OCI-LY3 (cell line): Measurements from ENCODE around the gene EBI3.
"Not testable (repeated sequence)": the region's sequence is repeated elsewhere in the genome, so short reads cannot be mapped to it uniquely, and the experiment has no call there.

Experiments used
- H2AFZ ChIP-seq: fragments of 200-600, 300-600 bp; shearing (Covaris generic); 2 replicates; pipeline ENCODE4 v1.6.0; 2014; ENCODE audit warnings: antibody characterized with exemption, low read depth, low read length
- H3K27ac ChIP-seq: fragments of 200-600, 300-600 bp; sonication (generic); 2 replicates; pipeline ENCODE4 v1.5.1; 2014; ENCODE audit warnings: mild to moderate bottlenecking, low read length, moderate library complexity, mixed read lengths
- H3K27me3 ChIP-seq: fragments of 200-600, 300-600 bp; sonication (generic); 2 replicates; pipeline ENCODE4 v1.6.1; 2014; ENCODE audit warnings: low read depth, low read length, mixed read lengths
- H3K36me3 ChIP-seq: fragments of 200-600, 300-600 bp; sonication (generic); replicated peaks from 2 replicates; pipeline ENCODE3; 2014; ENCODE audit warnings: low read depth, low read length, mixed read lengths
- H3K4me1 ChIP-seq: fragments of 300-600, 200-600 bp; sonication (generic); 2 replicates; pipeline ENCODE4 v1.6.1; 2014; ENCODE audit warnings: low read length, mixed read lengths
- H3K4me2 ChIP-seq: fragments of 200-600, 300-600 bp; sonication (generic); 2 replicates; pipeline ENCODE4 v1.6.1; 2014; ENCODE audit warnings: low read length, mixed read lengths
- H3K4me3 ChIP-seq: fragments of 300-600, 200-600 bp; sonication (generic); 2 replicates; pipeline ENCODE4 v1.5.1; 2014; ENCODE audit warnings: antibody characterized with exemption, mild to moderate bottlenecking, low read length, moderate library complexity
- H3K79me2 ChIP-seq: fragments of 300-600, 200-600 bp; shearing (Covaris generic); 2 replicates; pipeline ENCODE4 v1.6.1; 2014; ENCODE audit warnings: mild to moderate bottlenecking, low read length, mixed read lengths
- H3K9ac ChIP-seq: fragments of 300-600, 200-600 bp; shearing (Covaris generic); 2 replicates; pipeline ENCODE4 v1.6.0; 2014; ENCODE audit warnings: mild to moderate bottlenecking, low read length, moderate library complexity
- H3K9me3 ChIP-seq: fragments of 200-600, 300-600 bp; shearing (Covaris generic); 2 replicates; pipeline ENCODE4 v1.6.1; 2014; ENCODE audit warnings: low read length, mixed read lengths; ENCODE audit not compliant: insufficient read depth
- H4K20me1 ChIP-seq: fragments of 200-600, 300-600 bp; sonication (generic); 2 replicates; pipeline ENCODE4 v1.6.1; 2016; ENCODE audit warnings: low read length, mixed read lengths; ENCODE audit not compliant: insufficient read depth
- EZH2phosphoT487 ChIP-seq: fragments of 200-600 bp; shearing (Covaris generic); IDR thresholded peaks from 2 replicates; pipeline ENCODE4 v1.6.1; 2018; ENCODE audit warnings: antibody characterized with exemption, mixed run types, low read depth
- TF ChIP-seq, protein P1 (sequence below): fragments of 200-600, 300-600 bp; sonication (generic); IDR thresholded peaks from 2 replicates; pipeline ENCODE4 v1.5.1; 2014; ENCODE audit warnings: antibody characterized with exemption, low read length, low read depth

The EBI3 gene

GRCh38 chr19:4238831-4239230, 9.5 kb downstream of the EBI3 start:
- Histone ChIP-seq H3K9me3 (no peaks in the 10 kb centered on the region), H3K4me3 (no peak overlapping the region), H4K20me1 (peaks cover 25% of the 10 kb centered on the region), H3K27ac (no peak overlapping the region), H3K79me2 (peaks cover 25% of the 10 kb centered on the region), H3K9ac (no peak overlapping the region), H3K27me3 (no peaks in the 10 kb centered on the region), H3K4me1 (peaks cover 26% of the 10 kb centered on the region), H3K36me3 (peaks cover 60% of the 10 kb centered on the region), H3K4me2 (no peak overlapping the region), H2AFZ (no peak overlapping the region)
- no peak for TF ChIP-seq EZH2phosphoT487
- TF ChIP-seq, protein P1, sequence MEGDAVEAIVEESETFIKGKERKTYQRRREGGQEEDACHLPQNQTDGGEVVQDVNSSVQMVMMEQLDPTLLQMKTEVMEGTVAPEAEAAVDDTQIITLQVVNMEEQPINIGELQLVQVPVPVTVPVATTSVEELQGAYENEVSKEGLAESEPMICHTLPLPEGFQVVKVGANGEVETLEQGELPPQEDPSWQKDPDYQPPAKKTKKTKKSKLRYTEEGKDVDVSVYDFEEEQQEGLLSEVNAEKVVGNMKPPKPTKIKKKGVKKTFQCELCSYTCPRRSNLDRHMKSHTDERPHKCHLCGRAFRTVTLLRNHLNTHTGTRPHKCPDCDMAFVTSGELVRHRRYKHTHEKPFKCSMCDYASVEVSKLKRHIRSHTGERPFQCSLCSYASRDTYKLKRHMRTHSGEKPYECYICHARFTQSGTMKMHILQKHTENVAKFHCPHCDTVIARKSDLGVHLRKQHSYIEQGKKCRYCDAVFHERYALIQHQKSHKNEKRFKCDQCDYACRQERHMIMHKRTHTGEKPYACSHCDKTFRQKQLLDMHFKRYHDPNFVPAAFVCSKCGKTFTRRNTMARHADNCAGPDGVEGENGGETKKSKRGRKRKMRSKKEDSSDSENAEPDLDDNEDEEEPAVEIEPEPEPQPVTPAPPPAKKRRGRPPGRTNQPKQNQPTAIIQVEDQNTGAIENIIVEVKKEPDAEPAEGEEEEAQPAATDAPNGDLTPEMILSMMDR, result no peak

GRCh38 chr19:4241824-4242430, 12.6 kb downstream of the EBI3 start:
- H3K9ac ChIP-seq, result peak overlapping the region; percentile 51
- peaks cover 3% of the 10 kb centered on the region for H4K20me1 ChIP-seq
- peaks cover 55% of the 10 kb centered on the region for H3K36me3 ChIP-seq
- peak overlapping the region; percentile 95 for H3K27ac ChIP-seq
- no peaks in the 10 kb centered on the region for H3K9me3 ChIP-seq
- TF ChIP-seq, protein P1, result no peak
- no peak for TF ChIP-seq EZH2phosphoT487
- H3K27me3 ChIP-seq, result no peaks in the 10 kb centered on the region
- peaks cover 2% of the 10 kb centered on the region; the same call in 1 of the 2 replicates for H3K79me2 ChIP-seq
- H3K4me3 ChIP-seq, result peak overlapping the region; percentile 54
- peaks cover 33% of the 10 kb centered on the region for H3K4me1 ChIP-seq
- H2AFZ ChIP-seq, result no peak overlapping the region
- peak overlapping the region; percentile 63 for H3K4me2 ChIP-seq

- H3K4me1 ChIP-seq, result peaks cover 37% of the 10 kb centered on the region
- not testable (repeated sequence) for H3K9ac ChIP-seq, H3K79me2 ChIP-seq, H4K20me1 ChIP-seq, H3K9me3 ChIP-seq, H2AFZ ChIP-seq, H3K27me3 ChIP-seq
- peak overlapping the region; percentile 69 for H3K4me2 ChIP-seq
- H3K27ac ChIP-seq, result peak overlapping the region; percentile 87; the same call in 1 of the 2 replicates
- peaks cover 51% of the 10 kb centered on the region for H3K36me3 ChIP-seq
- peak overlapping the region; percentile 80; the same call in 1 of the 2 replicates for H3K4me3 ChIP-seq
Observed at GRCh38 chr19:4245938-4246337, 16.6 kb downstream of the EBI3 start.

DNA sequence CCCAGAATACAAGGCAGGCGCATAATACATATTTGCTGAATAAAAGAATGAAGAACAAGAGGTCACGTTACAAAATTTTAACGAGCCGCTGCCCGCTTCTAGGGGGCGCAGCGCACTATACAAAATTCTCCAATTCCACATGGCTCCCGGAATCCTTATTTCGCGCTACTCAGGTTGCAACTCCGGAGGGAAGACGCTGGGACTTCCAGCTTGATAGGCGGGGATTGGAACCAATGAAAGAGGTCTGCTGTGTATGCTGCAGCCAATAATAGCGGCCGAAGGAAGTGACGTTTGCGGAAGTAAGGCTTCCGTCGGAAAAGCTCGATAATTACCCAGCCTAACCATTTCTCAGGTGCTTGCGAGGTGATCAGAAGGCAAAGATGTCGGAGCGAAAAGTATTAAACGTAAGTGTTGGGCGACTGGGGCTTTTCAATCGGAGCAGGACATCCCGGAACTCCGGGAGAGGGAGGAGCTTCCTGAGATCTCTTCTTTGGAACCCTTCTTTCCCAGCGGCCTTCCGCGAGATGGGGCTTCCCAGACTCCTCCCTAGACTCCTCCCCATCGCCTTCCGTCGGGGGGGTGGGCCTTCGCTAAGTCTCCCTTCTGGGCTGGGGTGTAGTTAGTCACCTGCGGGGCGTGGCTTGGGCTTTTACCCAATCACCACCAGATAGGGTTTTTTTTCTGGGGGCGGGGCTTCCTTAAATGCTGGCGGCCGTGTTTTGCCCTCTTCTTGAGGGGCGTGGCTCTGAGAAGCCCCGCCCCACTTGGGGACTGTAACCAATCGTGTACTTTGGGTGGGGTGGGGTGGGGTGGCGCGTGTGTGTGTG, 17.7 kb downstream of the EBI3 start, which contains the start of gene YJU2:
Gene YJU2, plus strand, starts transcription at position 314 of the 827 bp plus-strand sequence. Its CDS starts 67 bp downstream, at position 381.
- H3K9me3 ChIP-seq, result no peaks in the 10 kb centered on the region
- H4K20me1 ChIP-seq, result no peaks in the 10 kb centered on the region
- H3K79me2 ChIP-seq, result peaks cover 9% of the 10 kb centered on the region
- H3K36me3 ChIP-seq, result peaks cover 45% of the 10 kb centered on the region
- peak within 1 kb of the TSS; percentile 87 for H3K27ac ChIP-seq
- peak within 1 kb of the TSS; percentile 69 for H3K4me2 ChIP-seq
- H2AFZ ChIP-seq, result peak within 1 kb of the TSS; percentile 78
- H3K4me1 ChIP-seq, result peaks cover 26% of the 10 kb centered on the region
- H3K9ac ChIP-seq, result peak within 1 kb of the TSS; percentile 82
- no peaks in the 10 kb centered on the region for H3K27me3 ChIP-seq
- TF ChIP-seq, protein P1, result peak; percentile 47
- no peak for TF ChIP-seq EZH2phosphoT487
- peak within 1 kb of the TSS; percentile 80 for H3K4me3 ChIP-seq
